ENCODE results near the gene PDE10A.

DNA sequence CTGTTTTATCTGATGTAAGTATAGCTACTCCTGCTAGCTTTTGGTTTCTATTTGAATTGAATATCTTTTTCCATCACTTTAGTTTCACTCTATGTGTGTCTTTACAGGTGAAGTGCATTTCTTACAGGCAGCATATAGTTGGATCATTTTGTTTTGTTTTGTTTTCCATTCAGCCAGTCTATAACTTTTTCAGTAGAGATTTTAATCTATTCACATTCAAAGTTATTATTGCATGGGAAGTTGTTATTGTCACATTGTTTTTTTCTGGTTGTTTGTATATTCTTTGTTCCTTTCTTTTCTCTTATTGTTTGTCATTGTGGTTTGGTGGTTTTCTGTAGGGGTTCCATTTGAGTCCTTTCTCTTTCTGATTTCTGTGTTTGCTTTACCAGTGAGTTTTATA lies 151.2 kb downstream of the PDE10A start:
- no peak for TF ChIP-seq CTCF (IDR thresholded peaks at IDR 0.05)
- no peak for TF ChIP-seq POLR2AphosphoS5 (IDR thresholded peaks at IDR 0.05)
- no peak for TF ChIP-seq POLR2A (IDR thresholded peaks at IDR 0.05)
- no peak for TF ChIP-seq EP300 (IDR thresholded peaks at IDR 0.05)
